Measurements from ENCODE around the gene L3MBTL2. TPM values are rescaled to one million over a fixed set of nuclear protein-coding genes. Genes with fewer than 3 reads are reported as not detected.

Gene L3MBTL2
- total and polyA plus RNA-seq, 9 of the 15 experiments (the other 6 are each of a cell fraction or from before 2014, with no cell fraction given): 10.3 to 23.1 (median 18.6) TPM

DNA sequence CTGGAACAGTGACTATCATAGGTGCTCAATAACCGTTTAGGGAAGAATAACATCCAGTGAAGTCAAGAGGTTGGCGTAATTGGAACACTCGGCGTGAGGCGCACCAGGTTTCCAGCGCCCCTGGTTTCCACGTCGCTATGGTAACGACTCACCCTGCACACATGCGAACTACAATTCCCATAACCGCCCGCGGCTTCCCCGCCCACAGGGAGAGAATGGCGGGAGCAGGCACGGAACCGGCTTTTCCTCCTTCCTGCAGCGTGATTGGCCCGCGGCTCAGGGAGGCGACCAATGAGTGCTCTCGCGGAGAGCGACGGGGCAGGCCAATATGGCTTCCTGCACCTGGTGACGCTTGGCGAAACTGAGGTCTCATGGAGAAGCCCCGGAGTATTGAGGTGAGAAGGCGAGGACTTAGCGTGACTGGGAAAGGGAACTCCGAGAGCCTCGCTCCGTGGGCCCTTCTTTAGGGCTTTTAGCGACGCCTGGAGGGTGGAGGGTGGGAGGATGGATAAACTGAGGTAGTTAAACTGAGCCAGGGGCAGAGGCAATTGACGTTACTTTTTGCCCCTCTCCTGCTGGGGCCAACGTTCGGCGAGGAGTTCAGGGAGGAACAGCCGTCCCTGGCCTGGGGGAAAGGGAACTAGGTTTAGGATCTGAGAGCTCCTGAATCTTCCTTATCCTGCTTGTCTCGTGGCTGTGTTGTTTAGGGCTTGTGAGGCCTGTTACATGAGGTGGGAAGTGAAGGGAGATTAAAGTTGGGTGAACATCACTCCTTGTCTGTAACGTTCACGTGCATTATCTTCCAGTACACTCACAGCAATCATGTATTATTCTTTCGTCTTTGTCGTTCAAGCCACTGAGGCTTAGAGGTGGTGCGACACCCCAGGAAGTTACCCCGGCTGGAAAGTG lies at the start of gene L3MBTL2 (continued):
- peak in 1 of 2 experiments; percentile 85; a peak in 2 of 4 replicates for TF ChIP-seq CSDE1 (IDR thresholded peaks at IDR 0.05)
- TF ChIP-seq TBP (optimal IDR thresholded peaks at IDR 0.05; ENCODE audit: low read depth, low read length): peak; percentile 65
- peak; percentile 81 for TF ChIP-seq SUPT5H (IDR thresholded peaks at IDR 0.05)
- TF ChIP-seq ERF (CRISPR knock-in tag; IDR thresholded peaks at IDR 0.05): no peak
- TF ChIP-seq, protein P1, sequence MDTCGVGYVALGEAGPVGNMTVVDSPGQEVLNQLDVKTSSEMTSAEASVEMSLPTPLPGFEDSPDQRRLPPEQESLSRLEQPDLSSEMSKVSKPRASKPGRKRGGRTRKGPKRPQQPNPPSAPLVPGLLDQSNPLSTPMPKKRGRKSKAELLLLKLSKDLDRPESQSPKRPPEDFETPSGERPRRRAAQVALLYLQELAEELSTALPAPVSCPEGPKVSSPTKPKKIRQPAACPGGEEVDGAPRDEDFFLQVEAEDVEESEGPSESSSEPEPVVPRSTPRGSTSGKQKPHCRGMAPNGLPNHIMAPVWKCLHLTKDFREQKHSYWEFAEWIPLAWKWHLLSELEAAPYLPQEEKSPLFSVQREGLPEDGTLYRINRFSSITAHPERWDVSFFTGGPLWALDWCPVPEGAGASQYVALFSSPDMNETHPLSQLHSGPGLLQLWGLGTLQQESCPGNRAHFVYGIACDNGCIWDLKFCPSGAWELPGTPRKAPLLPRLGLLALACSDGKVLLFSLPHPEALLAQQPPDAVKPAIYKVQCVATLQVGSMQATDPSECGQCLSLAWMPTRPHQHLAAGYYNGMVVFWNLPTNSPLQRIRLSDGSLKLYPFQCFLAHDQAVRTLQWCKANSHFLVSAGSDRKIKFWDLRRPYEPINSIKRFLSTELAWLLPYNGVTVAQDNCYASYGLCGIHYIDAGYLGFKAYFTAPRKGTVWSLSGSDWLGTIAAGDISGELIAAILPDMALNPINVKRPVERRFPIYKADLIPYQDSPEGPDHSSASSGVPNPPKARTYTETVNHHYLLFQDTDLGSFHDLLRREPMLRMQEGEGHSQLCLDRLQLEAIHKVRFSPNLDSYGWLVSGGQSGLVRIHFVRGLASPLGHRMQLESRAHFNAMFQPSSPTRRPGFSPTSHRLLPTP (IDR thresholded peaks at IDR 0.05; ENCODE audit: borderline replicate concordance, extremely low read depth, insufficient read length): no peak
- TF ChIP-seq ZNF561 (CRISPR knock-in tag; conservative IDR thresholded peaks at IDR 0.05): no peak
- peak; percentile 63 for TF ChIP-seq ASH1L (IDR thresholded peaks at IDR 0.05; ENCODE audit: borderline replicate concordance, low read depth, partially characterized antibody)
- TF ChIP-seq HLTF (IDR thresholded peaks at IDR 0.05): no peak
- TF ChIP-seq POLR2A (conservative IDR thresholded peaks at IDR 0.05): peak; percentile 91
- no peak for TF ChIP-seq HNRNPUL1 (IDR thresholded peaks at IDR 0.05; ENCODE audit: low read length)
- TF ChIP-seq LEF1 (IDR thresholded peaks at IDR 0.05): no peak
- no peak; the same call in 1 of the 2 replicates for TF ChIP-seq POLR2AphosphoS2 (IDR thresholded peaks at IDR 0.05; ENCODE audit: low read length)
- TF ChIP-seq POLR2B (IDR thresholded peaks at IDR 0.05; ENCODE audit: low read depth, partially characterized antibody): peak; percentile 72
- TF ChIP-seq DNMT1 (IDR thresholded peaks at IDR 0.05): no peak
- TF ChIP-seq, protein P2, sequence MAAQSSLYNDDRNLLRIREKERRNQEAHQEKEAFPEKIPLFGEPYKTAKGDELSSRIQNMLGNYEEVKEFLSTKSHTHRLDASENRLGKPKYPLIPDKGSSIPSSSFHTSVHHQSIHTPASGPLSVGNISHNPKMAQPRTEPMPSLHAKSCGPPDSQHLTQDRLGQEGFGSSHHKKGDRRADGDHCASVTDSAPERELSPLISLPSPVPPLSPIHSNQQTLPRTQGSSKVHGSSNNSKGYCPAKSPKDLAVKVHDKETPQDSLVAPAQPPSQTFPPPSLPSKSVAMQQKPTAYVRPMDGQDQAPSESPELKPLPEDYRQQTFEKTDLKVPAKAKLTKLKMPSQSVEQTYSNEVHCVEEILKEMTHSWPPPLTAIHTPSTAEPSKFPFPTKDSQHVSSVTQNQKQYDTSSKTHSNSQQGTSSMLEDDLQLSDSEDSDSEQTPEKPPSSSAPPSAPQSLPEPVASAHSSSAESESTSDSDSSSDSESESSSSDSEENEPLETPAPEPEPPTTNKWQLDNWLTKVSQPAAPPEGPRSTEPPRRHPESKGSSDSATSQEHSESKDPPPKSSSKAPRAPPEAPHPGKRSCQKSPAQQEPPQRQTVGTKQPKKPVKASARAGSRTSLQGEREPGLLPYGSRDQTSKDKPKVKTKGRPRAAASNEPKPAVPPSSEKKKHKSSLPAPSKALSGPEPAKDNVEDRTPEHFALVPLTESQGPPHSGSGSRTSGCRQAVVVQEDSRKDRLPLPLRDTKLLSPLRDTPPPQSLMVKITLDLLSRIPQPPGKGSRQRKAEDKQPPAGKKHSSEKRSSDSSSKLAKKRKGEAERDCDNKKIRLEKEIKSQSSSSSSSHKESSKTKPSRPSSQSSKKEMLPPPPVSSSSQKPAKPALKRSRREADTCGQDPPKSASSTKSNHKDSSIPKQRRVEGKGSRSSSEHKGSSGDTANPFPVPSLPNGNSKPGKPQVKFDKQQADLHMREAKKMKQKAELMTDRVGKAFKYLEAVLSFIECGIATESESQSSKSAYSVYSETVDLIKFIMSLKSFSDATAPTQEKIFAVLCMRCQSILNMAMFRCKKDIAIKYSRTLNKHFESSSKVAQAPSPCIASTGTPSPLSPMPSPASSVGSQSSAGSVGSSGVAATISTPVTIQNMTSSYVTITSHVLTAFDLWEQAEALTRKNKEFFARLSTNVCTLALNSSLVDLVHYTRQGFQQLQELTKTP (IDR thresholded peaks at IDR 0.05; ENCODE audit: low read depth in 1 of 2, partially characterized antibody in 2 of 2): peak in 1 of 2 experiments; percentile 91
- TF ChIP-seq ZKSCAN1 (IDR thresholded peaks at IDR 0.05; ENCODE audit: low read depth, low read length): no peak
- no peak for TF ChIP-seq DPF2 (IDR thresholded peaks at IDR 0.05)
- TF ChIP-seq MYNN (IDR thresholded peaks at IDR 0.05): no peak
- TF ChIP-seq MYNN (CRISPR knock-in tag; IDR thresholded peaks at IDR 0.05): no peak
- TF ChIP-seq, protein P3, sequence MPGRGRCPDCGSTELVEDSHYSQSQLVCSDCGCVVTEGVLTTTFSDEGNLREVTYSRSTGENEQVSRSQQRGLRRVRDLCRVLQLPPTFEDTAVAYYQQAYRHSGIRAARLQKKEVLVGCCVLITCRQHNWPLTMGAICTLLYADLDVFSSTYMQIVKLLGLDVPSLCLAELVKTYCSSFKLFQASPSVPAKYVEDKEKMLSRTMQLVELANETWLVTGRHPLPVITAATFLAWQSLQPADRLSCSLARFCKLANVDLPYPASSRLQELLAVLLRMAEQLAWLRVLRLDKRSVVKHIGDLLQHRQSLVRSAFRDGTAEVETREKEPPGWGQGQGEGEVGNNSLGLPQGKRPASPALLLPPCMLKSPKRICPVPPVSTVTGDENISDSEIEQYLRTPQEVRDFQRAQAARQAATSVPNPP (IDR thresholded peaks at IDR 0.05; ENCODE audit: borderline replicate concordance, insufficient read depth, insufficient read length): no peak
- TF ChIP-seq, protein P4, sequence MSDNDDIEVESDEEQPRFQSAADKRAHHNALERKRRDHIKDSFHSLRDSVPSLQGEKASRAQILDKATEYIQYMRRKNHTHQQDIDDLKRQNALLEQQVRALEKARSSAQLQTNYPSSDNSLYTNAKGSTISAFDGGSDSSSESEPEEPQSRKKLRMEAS (CRISPR knock-in tag; IDR thresholded peaks at IDR 0.05): peak; percentile 69

Data from K562 (cell line).